Heart left ventricle (tissue), 16 donors: ENCODE data around the gene NIPBL. TPM values are rescaled to one million over a fixed set of nuclear protein-coding genes. Genes with fewer than 3 reads are reported as not detected.

ENCODE experiments used
- ATAC-seq, 4 donors: fragments of 200-7000 bp; cut with Tn5 transposase; one replicate each; pipeline ENCODE4 v1.9.1; 2020 to 2022; ENCODE audit warnings: moderate library complexity in 4 of 4, mild to moderate bottlenecking in 3 of 4, moderate number of reproducible peaks in 1 of 4
- DNase-seq, 5 donors: peaks; one replicate each; pipeline ENCODE4 v3.0.0-alpha.2; 2020
- H3K27ac ChIP-seq, 12 donors: fragments of 200-600 bp; sonication (generic) in 4 of 12; one replicate each; pipeline versions ENCODE4 v1.5.0 to v1.8.0; 2016 to 2022; ENCODE audit warnings: mild to moderate bottlenecking in 2 of 12
- H3K27me3 ChIP-seq, 9 donors: fragments of 200-600 bp; sonication (generic) in 2 of 9; one replicate each; pipeline versions ENCODE4 v1.5.1 to v1.8.0; 2016 to 2022; ENCODE audit warnings: mild to moderate bottlenecking in 3 of 9
- H3K36me3 ChIP-seq, 9 donors: fragments of 200-600 bp; sonication (generic) in 2 of 9; one replicate each; pipeline versions ENCODE4 v1.5.0 to v1.8.0; 2018 to 2022; ENCODE audit warnings: mild to moderate bottlenecking in 2 of 9
- H3K4me1 ChIP-seq, 12 donors: fragments of 200-600 bp; sonication (generic) in 4 of 12; one replicate each; pipeline versions ENCODE4 v1.5.0 to v1.8.0; 2016 to 2022; ENCODE audit warnings: mild to moderate bottlenecking in 3 of 12
- H3K4me3 ChIP-seq, 12 donors: fragments of 200-600 bp; sonication (generic) in 4 of 12; one replicate each; pipeline versions ENCODE4 v1.5.0 to v1.8.0; 2017 to 2022; ENCODE audit warnings: mild to moderate bottlenecking in 9 of 12, moderate library complexity in 4 of 12
- H3K9me3 ChIP-seq, 12 donors: fragments of 200-600 bp; sonication (generic) in 4 of 12; one replicate each; pipeline versions ENCODE4 v1.5.0 to v1.8.0; 2016 to 2022; ENCODE audit warnings: mild to moderate bottlenecking in 1 of 12
- CTCF ChIP-seq, 12 donors: fragments of 200-600 bp; sonication (generic) in 4 of 12; IDR thresholded peaks; one replicate each; pipeline versions ENCODE4 v1.5.0 to v1.8.0; 2018 to 2022; ENCODE audit warnings: antibody characterized with exemption in 12 of 12, mild to moderate bottlenecking in 5 of 12
- POLR2A ChIP-seq, 2 donors: fragments of 450-650 bp; IDR thresholded peaks; one replicate each; pipeline ENCODE4 v1.6.1; 2017; ENCODE audit warnings: antibody characterized with exemption in 2 of 2, mild to moderate bottlenecking in 2 of 2, moderate library complexity in 2 of 2
- WGBS, 4 donors: extraction: QIAGEN DNeasy Blood & Tissue Kit in 2 of 4; methylation state at CpG; one replicate each; pipeline versions ENCODE4 v1.1.5 to v1.1.7; 2013 to 2018; 5-methylcytosine and 5-hydroxymethylcytosine counted together
- intact Hi-C, 10 donors: fragments of 100-400 bp; cut with DNase I; formaldehyde crosslinking; loops; one replicate each; pipeline versions ENCODE4 v1.11.1 to v1.14.2; 2022
- polyA plus RNA-seq, 2 donors: library from polyadenylated mRNA; stranded (reverse); fragments of 200-250 nt; gene quantifications; one replicate each; pipeline ENCODE4 v1.2.3, GENCODE V29; 2013
- total RNA-seq, 9 donors: library from RNA; depleted of rRNA in 2 of 9; stranded (reverse); fragments of >200 nt in 2 of 9; fragmentation: NEBNext Ultra II Directional in 3 of 9; extraction: Animal tissue kit (Norgen Biotek cat#: 25700) in 3 of 9; gene quantifications; one replicate each; pipeline versions ENCODE4 v1.1.0 to v1.2.4, GENCODE V29; 2016 to 2023
- donor health status: ischemic (EF 13 %, LVEDD 7.1; RV severe dilation, severe dysfunction).
- donor health status: healthy with polysubstance abuse.
- donor health status: DM: no; HTN: yes; CAD: no.
- donor health status: DM: no; HTN: no; CAD: no.
- donor health status: ischemic (EF 25% LVEDD 6.9; RV normal size, moderate dysfunction).
- donor health status: ischemic (EF 25% LVEDD 5.7; RV mildly dilated, moderate dysfunction).
- donor health status: healthy.
- donor health status: DM: yes; HTN: yes; CAD: no.
- donor health status: ischemic (EF 35%, LVEDD 5.7; RV mildly dilated, moderate dysfunction).
- donor health status: nonischemic (EF 11% LVEDD 7.7; RV severe dilation, severe dysfunction).
- donor health status: DM: yes; HTN: yes; CAD: no.
- donor health status: PGD.
- donor health status: ischemic (EF 29% LVEDD 5.4; RV normal size, mild dysfunction).
- donor health status: nonischemic (EF 23%, LVEDD 6.1; RV moderate dilation, normal function).

Gene NIPBL
- total and polyA plus RNA-seq, 11 donors = 13.2 to 57.3 (median 38.2) TPM

DNA sequence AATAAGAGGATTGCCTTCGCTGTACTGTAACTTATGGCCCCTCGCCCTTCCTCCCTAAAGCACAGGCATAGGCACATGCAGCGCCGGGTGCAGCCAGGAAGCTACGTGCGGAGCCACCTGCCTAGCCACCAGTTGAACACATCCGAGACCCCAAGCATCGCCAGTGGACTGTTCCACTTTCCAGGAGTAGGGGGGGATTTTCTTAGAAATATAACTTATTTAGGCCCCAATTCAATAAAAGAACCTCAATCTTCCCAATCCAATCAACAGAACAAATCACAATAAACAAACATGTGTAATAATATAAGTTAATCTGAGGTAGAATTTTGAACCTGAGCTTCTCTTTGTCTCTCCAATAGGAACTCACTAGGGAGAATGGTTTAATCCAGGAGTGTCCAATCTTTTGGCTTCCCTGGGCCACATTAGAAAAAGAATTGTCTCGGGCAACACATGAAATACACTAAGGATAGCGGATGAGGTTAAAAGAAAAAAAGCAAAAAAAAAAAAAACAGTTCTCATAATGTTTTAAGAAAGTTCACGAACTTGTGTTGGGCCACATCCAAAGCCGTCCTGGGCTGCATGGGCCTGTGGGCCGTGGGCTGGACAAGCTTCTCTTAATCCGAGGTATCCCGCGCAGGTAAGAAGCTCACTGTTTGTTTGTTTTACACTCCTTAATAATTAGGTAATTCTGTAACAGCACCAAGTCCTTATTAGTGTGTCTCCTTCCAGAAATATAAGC lies 22.0 kb upstream of the NIPBL start:
- H3K27me3 ChIP-seq = no peaks in the 10 kb centered on the region
- H3K36me3 ChIP-seq = no peaks in the 10 kb centered on the region
- TF ChIP-seq POLR2A (IDR thresholded peaks at IDR 0.05) = no peak
- TF ChIP-seq CTCF (IDR thresholded peaks at IDR 0.05) = no peak
- intact Hi-C loops = no loop called here
- WGBS, 4 donors = 76 to 84% (median 79%) methylated on average over 16 of the region's 16 CpGs
- H3K4me3 ChIP-seq = no peak overlapping the region
- no peak overlapping the region for H3K27ac ChIP-seq
- no peaks in the 10 kb centered on the region for H3K4me1 ChIP-seq
- no peak for ATAC-seq
- no peak for DNase-seq
- no peaks in the 10 kb centered on the region for H3K9me3 ChIP-seq

DNA sequence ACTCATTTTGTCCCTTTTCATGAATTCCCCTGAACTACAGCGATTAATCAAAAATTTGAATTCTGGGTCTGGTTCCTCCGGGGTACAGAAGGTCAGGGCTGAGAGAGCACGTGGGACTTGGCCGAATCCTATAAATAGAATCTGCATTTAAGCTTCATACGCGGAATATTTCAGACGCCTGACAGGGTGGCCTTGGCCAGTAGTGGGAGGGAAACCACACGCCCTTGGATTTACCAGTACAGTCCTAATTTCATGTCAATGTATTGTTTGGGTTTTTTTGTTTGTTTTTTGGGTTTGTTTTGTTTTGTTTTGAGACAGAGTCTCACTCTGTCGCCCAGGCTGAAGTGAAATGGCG lies 21.5 kb upstream of the NIPBL start:
- no peak for DNase-seq
- no peaks in the 10 kb centered on the region for H3K4me1 ChIP-seq
- TF ChIP-seq CTCF (IDR thresholded peaks at IDR 0.05) (no peak), POLR2A (IDR thresholded peaks at IDR 0.05) (no peak)
- no peak for ATAC-seq
- no peak overlapping the region for H3K27ac ChIP-seq
- H3K36me3 ChIP-seq = no peaks in the 10 kb centered on the region
- H3K27me3 ChIP-seq = no peaks in the 10 kb centered on the region
- H3K9me3 ChIP-seq = no peaks in the 10 kb centered on the region
- 70 to 83% (median 78%) methylated on average over 10 of the region's 10 CpGs for WGBS, 4 donors
- intact Hi-C loops = no loop called here
- no peak overlapping the region for H3K4me3 ChIP-seq

DNA sequence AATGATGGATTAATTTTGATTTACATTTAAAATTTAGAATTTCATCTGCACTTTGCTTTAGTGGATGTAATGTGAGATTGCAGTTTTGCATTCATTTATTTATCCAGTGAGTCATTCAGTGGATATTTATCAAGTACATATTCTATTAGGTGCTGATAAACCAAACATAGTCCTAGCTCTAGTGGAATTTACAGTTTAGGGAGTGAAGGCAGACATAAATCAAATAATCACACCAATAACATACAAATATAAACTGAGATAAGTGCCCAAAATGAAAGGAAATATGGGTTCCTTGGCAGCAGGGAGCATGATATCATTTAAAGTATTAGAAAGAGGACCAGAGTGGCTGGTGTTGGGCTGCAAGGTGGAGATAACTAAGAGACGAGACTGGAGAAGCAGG lies 14.7 kb upstream of the NIPBL start:
- H3K4me1 ChIP-seq = no peaks in the 10 kb centered on the region
- intact Hi-C loops = loop anchor here in 1 of 10 donors (10.0 kb wide), 1 partner anchor 137 kb away; no protein-coding TSS in a partner anchor
- H3K4me3 ChIP-seq = no peak overlapping the region
- TF ChIP-seq POLR2A (IDR thresholded peaks at IDR 0.05) = no peak
- TF ChIP-seq CTCF (IDR thresholded peaks at IDR 0.05) = no peak
- H3K36me3 ChIP-seq = no peaks in the 10 kb centered on the region
- DNase-seq (no peak), ATAC-seq (no peak)
- no peaks in the 10 kb centered on the region for H3K9me3 ChIP-seq
- H3K27ac ChIP-seq = no peak overlapping the region
- WGBS, 4 donors = 92 to 100% (median 96%) methylated on average over 1 of the region's 1 CpG
- H3K27me3 ChIP-seq = no peaks in the 10 kb centered on the region

- intact Hi-C loops = loop anchor here in 9 of 10 donors (2.0 to 10.0 kb wide), 8 partner anchors 74 to 626 kb away; partner anchors contain the start of gene NADK2 (in 2 of the 9)
- H3K4me3 ChIP-seq = no peak overlapping the region
- H3K27ac ChIP-seq = no peak overlapping the region
- H3K27me3 ChIP-seq = no peaks in the 10 kb centered on the region
- H3K9me3 ChIP-seq = no peaks in the 10 kb centered on the region
- ATAC-seq (peak; percentile 39 to 74 (median 69)), DNase-seq (no peak)
- peaks cover 0 to 8% (median 0%) of the 10 kb centered on the region in 9 donors for H3K36me3 ChIP-seq
- TF ChIP-seq POLR2A (IDR thresholded peaks at IDR 0.05) (no peak), CTCF (IDR thresholded peaks at IDR 0.05) (peak; percentile 49 to 80 (median 62))
- WGBS, 4 donors = 61 to 72% (median 64%) methylated on average over 2 of the region's 2 CpGs
- peaks cover 3 to 39% (median 21%) of the 10 kb centered on the region in 12 donors for H3K4me1 ChIP-seq
These were observed 6.0 kb upstream of the NIPBL start for GRCh38 chr5:36870399-36871040.
